CD4-positive, alpha-beta T cell treated with Interleukin-2 at 100 ng/mL for 4 hours (primary cell): ENCODE measurements around the gene VPS50.

Experiments used
- DNase-seq: peaks from one replicate; pipeline ENCODE4 v3.0.0-alpha.2; 2020; ENCODE audit warnings: low spot score

The VPS50 gene, protein sequence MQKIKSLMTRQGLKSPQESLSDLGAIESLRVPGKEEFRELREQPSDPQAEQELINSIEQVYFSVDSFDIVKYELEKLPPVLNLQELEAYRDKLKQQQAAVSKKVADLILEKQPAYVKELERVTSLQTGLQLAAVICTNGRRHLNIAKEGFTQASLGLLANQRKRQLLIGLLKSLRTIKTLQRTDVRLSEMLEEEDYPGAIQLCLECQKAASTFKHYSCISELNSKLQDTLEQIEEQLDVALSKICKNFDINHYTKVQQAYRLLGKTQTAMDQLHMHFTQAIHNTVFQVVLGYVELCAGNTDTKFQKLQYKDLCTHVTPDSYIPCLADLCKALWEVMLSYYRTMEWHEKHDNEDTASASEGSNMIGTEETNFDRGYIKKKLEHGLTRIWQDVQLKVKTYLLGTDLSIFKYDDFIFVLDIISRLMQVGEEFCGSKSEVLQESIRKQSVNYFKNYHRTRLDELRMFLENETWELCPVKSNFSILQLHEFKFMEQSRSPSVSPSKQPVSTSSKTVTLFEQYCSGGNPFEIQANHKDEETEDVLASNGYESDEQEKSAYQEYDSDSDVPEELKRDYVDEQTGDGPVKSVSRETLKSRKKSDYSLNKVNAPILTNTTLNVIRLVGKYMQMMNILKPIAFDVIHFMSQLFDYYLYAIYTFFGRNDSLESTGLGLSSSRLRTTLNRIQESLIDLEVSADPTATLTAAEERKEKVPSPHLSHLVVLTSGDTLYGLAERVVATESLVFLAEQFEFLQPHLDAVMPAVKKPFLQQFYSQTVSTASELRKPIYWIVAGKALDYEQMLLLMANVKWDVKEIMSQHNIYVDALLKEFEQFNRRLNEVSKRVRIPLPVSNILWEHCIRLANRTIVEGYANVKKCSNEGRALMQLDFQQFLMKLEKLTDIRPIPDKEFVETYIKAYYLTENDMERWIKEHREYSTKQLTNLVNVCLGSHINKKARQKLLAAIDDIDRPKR

DNA sequence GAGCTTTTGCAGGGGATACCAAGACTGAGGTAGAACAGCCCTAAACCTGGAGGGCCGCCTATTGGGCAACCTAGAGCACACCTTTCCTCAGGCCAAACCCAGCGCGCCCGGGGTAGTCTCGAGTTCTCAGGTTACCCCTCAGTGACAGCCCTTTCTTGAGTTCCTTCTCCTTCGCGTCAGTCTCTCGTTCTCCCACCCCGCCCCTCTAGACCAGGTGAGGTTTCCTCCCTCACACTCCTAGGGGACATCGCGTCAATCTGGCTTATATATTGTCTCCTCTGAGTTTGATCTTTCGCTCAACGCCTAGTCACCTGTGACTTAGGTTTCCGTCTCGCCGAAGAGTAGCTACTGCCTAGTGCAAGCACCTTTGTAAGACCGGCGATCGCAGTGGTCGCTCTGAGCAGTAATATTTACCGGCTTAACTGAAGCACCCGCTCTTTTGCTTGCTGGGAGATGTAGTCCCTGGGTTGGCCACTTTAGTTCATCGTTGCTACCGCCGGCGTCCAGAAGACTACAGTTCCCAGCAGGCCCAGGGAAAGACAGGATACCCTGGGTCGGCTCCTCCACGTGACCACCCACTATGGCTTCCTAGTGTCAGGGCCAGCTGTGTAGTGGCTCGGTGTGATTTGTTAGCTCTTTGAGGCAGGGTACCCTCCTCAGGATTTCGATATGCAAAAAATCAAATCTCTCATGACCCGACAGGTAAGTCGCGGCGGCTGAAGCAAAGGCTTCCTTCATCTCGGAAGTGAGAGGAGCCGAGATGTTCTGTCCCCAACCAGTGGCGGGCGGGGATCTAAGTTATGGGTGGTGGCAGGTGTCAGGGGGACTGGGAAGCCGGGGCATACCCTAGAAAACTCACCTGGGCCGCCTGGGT, at the start of gene VPS50:
VPS50 (plus strand) TSS at position 568 of the 874 bp plus-strand sequence; CDS start at position 670, 102 bp downstream.
- peak; percentile 98 for DNase-seq

DNA sequence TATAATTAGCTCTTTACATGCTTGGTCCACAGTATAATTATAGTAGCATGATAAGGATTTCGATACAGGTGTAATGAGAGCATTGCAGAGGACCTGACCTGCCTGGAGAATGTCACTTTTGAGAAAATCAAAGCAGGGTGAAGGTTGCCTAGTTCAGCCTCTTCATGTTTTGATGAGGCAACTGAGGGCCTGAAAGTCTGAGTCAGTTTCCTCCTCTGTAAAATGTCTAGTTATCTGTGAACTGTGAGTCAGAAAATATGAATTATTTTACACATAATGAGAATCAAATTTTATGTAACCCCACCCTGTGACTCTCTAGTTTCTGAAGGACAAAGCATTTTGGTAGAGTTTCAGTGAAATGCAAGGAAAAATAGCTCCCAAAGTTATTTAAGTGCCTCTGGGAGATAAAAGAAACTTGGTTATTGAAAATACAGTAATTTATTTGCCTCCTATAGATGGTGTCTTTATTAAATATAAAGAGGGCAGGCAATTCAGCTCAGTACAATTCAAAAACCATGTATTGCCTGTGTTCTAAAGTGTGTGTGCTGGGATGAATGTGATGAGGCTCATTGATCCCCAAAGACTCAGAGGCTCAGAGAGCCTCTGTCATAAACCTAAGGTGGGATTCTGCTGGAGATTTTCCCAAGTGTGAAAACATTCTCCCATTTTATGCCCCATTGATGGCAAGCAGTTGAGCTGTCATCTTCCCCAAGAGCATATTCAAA, 46.7 kb upstream of the VPS50 start:
- DNase-seq, result no peak

DNA sequence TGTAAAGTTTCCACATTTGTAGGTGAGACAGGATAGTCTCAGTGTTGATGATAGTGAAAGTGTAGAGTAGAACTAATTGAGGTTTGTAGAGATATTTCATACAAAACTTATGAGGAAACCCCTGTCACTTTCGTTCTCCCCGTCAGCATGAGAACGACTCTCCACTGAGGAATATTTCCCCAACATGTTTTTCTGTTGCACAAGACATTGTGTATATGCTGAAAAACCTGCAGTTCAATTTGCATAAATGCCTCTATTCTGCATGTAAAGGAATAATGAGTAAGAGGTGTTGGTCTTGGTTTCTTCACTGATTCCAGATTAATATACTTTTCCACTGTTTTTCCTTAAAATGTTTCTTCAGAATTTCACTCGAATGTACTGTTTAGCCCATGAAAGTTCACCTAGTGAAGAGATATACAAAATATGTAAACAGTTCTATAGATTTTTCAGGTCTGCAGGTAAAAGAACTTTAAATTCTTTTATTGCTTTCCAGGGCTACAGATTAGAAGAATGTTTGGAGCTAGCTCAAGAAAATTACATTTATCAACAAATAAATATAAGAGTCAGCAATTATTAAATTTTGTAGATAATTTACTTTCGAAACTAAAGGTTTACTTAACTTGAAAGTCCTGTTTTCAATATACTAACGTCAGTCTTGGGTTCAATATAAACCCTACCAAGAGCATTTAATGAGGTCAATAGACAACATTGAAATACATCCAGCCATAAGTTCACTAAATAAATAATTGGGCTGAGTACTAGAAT, 43.1 kb upstream of the VPS50 start:
- no peak for DNase-seq

DNA sequence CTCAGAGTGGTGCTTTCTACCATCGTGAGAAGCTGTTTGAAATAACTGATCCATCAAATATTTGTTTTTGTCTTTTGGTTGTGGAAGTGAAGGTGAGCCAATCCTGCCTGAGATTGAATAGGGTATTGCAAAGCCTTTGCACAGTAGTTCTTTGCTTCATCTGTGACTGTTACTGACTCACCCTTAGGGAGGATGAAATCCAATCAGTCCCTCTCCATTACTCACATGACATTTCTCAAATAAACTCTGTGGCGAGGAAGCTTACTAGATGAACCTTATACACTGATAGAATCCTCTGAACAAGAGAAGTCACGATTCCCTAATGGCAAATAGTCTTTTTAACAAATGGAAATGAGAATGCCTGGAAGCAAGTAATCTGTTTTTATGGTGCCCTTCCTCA, 37.8 kb upstream of the VPS50 start:
- DNase-seq, result no peak

DNA sequence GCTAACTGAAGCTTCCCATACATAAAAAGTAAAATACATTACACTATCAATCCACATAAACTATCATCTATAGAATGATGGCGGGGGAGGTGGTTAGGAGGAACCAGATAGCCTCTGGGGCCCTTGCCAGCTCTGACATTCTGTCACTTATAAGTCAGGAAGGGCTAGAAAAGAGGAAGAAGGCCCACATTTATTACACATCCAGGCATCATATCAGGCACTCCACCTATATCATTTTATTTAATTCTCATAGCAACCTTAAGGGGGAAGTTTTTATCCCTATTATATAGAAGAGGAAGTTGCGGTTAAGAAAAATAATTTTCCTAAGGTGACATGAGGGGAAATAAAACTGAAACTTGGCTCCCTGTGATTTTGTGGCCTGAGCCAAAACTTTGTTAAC, 35.8 kb upstream of the VPS50 start:
- DNase-seq, result no peak

DNA sequence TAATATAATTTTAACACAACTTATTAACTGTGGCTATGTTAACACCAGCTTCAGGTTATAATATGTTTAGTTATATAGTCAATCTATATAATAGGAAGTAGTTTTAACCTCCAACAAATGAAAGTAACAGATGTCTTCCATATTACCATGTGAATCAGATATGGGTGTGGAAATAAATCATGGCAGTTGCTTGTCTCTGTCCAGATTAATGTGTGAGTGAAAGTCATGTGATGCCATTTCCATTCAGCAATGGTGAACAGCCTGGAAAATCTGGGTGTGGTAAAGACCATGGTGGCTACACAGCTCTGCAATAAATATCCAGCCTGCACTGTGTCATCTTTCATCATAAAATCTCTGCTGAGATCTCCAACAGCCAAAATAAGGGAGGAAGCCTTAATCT, 33.7 kb upstream of the VPS50 start:
- no peak for DNase-seq

DNA sequence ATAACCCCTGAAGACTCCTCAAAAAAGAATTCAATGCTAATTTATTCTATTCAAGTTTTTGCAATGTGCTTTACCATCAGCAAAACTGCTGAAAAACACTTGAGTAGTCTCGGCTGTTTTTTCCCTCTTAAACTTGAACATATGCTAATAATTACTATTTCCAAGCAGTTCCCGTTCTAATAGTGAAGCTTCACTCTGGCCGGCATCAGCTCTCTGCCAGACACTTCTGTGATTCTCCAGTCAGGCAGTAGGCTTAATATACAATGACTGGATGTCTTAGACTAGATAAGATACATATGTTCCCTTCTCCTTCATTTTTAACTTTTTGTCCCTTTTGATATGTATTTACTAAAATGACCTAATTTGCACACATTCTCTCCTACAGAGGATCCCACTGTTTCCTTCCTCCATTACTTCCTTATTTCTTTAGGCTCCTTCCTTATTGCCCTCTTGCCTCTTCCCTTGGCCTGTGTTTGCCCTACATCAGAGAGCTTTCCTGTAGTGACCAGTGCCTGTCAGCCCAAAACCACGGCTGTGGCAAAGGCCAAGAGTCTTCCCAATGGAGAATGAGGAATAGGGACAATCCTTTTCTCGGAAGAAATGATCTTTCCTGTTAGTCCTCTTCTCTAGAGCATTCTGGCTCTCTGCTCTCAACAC, 29.4 kb upstream of the VPS50 start:
- DNase-seq, result no peak

DNA sequence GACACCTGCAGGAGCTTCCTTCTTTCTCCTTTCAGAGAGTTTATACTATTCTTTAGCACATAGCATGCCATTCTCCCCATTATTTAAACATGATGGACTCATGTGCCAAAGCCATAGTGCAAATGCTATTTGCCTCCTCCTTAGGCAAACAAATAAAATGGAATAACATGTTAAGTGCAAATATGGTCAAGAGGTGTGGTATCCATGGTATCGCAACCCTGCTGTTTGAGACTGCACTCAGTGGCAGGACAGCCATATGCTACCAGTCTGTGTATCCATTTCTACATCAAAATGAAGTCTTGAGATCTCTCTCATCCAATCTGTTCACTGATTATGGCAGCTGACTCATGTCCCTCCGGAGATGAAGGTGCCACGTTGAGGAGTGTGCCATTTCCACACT, 28.7 kb upstream of the VPS50 start:
- no peak for DNase-seq

DNA sequence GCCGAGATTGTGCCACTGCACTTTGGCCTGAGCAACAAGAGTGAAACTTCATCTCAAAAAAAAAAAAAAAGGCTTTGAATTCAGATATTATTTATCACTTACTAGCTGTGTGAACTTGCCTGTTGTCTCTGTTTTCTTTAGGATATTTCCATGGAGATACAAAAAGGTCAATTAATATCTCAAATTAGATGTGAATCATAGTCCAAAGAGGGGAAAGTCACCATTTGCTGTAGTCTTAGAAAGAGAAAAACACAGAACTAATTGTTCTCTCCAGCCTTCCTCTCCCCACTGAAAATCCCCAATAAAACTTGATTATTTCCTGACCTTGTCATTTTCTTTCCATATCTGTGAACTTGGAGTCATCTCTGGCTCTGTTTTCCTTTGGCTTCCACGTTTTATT, 27.1 kb upstream of the VPS50 start:
- DNase-seq, result no peak

DNA sequence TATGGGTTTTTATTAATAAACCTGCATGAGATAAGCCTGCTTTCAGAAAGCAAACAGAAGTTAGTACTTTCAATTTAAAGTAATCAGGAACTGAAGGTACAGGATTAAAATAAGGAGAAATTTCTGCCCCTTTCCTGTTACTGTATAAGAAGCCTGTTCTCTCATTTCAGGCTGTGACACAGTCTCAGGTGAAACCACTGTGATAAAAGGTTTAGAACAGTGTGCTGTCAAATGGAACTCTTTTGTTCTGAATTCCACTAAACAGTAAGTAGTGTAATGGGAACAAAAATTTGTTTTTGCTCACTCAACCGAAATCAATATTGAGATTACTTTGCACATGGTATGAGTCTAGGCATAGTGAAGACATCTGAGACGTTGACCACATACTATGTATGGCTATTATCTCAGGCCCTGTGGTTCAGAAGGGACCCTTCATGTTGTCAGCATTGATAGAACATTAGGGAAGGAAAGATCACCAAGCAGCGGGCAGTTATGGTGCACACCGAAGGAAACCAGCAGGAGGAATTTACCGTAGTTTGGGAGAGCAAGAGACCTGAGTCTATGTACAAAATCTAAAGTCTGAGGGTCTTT, 20.8 kb upstream of the VPS50 start:
- DNase-seq, result no peak

DNA sequence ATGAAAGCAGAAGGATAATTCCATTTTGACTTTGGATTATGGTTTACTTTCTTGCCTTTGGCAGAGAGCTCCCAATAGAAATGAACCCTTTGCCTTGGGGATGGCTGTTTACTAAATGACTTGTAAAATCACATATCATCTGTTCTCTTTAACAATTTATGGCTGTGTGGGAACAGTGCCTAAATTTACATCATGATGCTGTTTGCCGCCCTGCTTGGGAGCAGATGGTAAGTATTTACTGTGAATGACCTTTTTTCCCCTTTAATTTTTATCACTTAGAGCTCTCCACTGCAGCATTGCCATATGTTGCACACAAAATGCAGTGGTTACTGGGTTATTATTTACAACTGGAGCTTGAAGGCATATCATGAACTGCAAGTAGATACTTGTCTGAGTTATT, 19.3 kb upstream of the VPS50 start:
- DNase-seq, result no peak

DNA sequence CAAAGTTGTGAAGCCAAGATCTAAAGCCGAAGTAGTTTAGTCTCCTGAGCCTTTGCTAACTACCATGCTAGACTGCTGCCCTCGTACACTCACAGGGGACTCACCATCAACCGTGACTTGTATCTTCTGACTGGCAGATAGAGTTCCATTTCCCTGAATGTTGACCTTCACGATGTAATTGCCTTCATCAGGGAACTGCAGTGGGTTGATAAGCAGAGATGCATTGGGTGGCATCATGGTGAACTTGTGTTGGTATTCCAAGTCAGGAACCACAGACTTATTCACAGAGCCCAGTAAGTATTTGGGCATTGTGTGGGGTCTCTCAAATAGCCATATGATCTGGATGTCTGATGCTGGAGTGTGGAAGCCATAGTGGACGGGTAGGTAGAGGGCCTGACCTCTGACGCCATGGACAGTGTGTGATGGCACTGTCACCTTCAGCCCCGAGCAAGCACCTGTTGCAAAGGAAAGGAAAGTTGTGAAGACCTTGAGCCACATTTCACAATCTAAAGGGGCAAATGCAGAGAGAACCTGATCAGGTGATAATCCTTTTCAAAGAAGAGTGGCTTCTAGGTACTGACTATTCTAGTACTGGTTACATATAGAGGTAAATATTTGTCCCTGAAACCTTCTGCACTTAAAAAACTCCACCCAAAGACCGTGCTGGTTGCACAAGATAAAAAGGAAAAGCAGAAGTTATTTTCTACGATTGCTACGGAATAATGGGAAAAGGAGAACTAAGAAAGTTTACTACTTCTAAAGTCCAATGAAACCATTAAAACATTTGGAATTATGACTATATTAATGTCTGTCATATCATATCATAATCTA, 13.0 kb upstream of the VPS50 start:
- DNase-seq, result no peak

DNA sequence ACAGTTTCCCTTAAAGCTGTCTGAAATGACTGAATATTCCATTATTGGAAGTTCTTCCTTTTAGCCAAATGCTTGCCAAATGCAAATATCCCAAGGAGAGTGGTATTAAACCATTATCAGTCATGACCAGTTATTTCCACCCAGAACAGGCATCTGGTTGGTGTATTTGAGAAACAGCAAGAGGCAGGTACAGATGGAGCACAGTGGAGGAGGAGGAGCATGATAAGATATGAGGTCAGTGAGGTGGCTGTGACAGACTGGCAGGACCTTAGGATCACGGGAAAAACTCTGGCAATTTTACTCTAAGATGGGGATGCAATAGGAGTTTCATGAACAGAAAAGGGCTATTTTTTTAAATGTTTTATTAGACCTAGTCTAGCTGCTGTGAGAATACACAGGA, 12.3 kb upstream of the VPS50 start:
- no peak for DNase-seq

DNA sequence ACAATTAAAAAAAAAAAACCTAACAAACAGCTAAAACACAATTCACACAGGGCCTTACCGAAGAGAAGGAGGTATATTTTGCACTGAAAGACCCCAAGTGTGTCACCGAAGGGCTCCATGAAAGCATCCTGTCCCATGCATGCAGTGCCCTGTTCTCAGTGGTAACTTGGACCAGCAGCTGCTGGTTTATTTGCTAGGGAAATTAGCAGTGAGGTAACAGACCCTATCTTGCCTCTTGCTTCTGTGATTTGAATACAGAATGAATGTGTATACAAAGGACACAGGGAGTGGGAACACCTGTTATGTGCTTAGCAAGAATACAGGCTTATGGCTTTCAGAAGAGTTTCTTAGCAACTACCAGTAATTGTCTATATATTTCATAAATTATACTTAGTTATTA, 5.9 kb upstream of the VPS50 start, which contains the start of gene HEPACAM2:
HEPACAM2 (minus strand) TSS at position 160 of the 400 bp plus-strand sequence.
- no peak for DNase-seq

DNA sequence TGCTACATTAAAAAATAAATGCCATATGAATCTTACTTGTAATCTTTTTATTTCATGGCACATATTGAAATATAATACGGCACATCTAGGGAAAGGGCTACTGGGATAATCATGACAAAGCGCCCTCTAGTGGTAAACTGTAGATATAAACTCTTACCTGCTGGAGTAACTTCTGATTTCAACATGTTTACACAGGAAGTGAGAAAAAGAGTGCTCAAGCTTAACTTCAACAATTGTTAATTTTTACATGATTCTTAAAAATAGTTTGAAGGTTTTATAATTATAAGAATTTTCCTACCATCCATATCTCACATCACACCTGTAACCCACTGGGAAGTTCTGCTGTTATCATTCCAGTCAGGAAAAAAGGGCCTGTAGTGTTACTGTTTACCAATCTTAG, 3.9 kb upstream of the VPS50 start:
- peak; percentile 83 for DNase-seq

DNA sequence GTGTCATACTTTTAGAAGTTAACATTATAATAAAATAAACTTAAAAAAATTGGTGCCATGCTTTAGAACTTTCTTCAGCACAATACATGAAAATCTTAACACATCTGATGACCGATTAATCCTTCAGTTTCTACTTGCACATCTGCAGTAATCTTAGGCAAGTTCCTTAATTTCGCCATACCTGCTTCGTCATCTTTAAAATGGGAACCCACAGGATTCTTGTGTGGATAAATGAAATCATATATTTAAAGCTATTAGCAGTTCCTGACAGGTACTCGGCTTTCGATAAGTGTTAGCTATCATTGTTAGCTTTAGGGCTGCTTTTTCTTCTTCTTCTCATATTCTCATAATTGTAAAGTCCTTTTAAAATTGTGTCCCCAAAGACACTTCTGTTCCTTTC, 907 bp upstream of the VPS50 start:
- DNase-seq, result peak; percentile 2

DNA sequence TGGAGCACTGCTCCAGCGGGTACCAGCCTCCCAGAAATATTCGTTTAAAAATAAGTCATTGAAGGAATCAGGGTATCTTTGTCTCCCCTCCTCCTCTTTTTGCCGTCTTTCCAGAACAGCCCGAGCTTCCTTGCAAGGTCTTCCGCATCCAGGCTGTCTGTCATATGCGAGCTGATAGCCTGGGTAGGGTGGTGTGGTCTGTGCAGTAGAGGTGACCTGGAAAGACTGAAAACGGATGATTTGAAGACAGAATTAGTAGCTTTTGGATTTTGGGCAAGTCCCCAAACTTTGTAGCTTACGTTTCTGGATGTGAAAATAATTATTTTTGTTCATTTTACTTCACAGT, 480 bp downstream of the VPS50 start:
- DNase-seq, result peak; percentile 3

DNA sequence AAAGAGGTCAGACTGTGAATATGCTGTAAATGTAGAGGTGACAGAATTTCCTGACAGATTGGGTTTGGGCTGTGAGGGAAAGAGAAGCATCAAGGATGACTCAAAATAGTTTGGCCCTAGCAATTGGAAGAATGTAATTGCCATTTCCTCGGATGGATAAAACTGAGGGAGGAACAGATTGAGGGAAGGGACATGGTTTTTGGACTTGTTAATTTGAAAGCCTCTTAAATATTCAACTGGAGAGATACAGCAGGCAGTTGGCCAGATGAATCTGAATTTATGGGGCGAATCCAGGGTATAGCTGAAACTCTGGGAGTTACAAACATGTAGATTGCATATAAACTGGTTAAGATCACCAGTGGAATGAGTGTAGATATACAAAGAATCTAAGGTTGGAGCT, 3.4 kb downstream of the VPS50 start:
- no peak for DNase-seq

DNA sequence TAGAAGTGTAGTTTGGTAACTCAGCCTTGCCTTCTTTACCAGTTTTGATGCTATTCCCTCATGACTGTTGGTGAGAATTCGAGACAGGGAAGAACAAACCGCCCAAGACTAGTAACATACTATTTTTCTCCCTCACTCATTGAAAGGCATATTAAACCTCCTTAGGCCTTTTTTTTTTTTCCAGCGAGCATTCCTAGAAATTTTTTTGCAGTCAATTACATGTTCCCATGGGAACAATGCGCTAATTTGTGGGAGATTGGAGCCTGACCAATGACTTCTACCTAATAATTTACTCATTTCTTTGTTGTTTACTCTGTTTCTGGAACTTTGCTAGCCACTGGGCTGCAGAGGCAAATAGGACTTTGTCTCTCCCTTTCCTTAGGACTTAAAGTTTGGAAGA, 6.0 kb downstream of the VPS50 start:
- DNase-seq, result no peak
